D721Med (cell line): ENCODE results near the gene CHD6.

Experiments
- DNase-seq: peaks from one replicate; pipeline ENCODE4 v3.0.0; 2011; ENCODE audit warnings: low spot score; ENCODE audit not compliant: insufficient read length
- FAIRE-seq: peaks from 2 replicates; lab custom pipeline; 2011; peaks lifted over from hg19 to GRCh38; lab: Jason Lieb, UNC
- CTCF ChIP-seq: IDR thresholded peaks from 2 replicates; pipeline ENCODE4 v1.5.1; 2012; ENCODE audit warnings: mild to moderate bottlenecking, control low read depth; ENCODE audit not compliant: insufficient read depth; ENCODE audit errors: missing control alignments

Gene CHD6

GRCh38 chr20:41560970-41561369 lies 57.2 kb downstream of the CHD6 start:
- DNase-seq: no peak

GRCh38 chr20:41559658-41560057 lies 58.5 kb downstream of the CHD6 start:
- FAIRE-seq: no peak
- no peak for TF ChIP-seq CTCF
- no peak for DNase-seq

More at GRCh38 chr20:41560970-41561369, 57.2 kb downstream of the CHD6 start:
- no peak for TF ChIP-seq CTCF
- FAIRE-seq: no peak

- no peak for FAIRE-seq
- no peak for DNase-seq
- no peak for TF ChIP-seq CTCF
These were observed 64.9 kb downstream of the CHD6 start for GRCh38 chr20:41553142-41553879.

- FAIRE-seq (no peak), DNase-seq (no peak)
- no peak for TF ChIP-seq CTCF
These were observed 65.7 kb downstream of the CHD6 start for GRCh38 chr20:41552295-41553068.

- FAIRE-seq (no peak), DNase-seq (no peak)
- TF ChIP-seq CTCF: no peak
These were observed 67.0 kb downstream of the CHD6 start for GRCh38 chr20:41551011-41551705.

GRCh38 chr20:41547221-41547620 lies 71.0 kb downstream of the CHD6 start:
- no peak for FAIRE-seq
- DNase-seq: no peak
- no peak for TF ChIP-seq CTCF
